ENCODE results near the gene AP1M1. TPM values are rescaled to one million over a fixed set of nuclear protein-coding genes. Genes with fewer than 3 reads are reported as not detected.

The AP1M1 gene
- total RNA-seq, 1 experiment from 2014 or later: 30.3 TPM

DNA sequence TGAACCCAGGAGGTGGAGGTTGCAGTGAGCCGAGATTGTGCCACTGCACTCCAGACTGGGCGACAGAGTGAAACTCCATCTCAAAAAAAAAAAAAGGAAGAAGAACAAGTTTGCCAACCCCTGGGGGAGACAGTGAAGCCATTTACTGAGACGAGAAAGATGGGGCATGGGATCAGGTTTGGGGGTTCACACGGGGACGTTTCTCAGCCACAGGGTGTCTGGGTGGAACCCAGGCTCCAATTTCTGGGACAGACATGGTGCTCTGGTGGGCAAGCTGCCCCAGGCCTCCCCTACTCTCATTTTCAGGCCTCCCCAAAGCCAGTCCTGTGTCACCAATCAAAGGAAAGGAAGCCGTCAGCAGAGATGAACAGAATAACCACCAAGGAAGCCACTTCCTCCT lies 40.8 kb upstream of the AP1M1 start:
- no peak overlapping the region for H3K27ac ChIP-seq (ENCODE audit: insufficient read length, low read depth, low read length)
- no peak overlapping the region for H3K4ac ChIP-seq (ENCODE audit: low read depth, low read length)
- no peaks in the 10 kb centered on the region for H3K79me1 ChIP-seq (ENCODE audit: insufficient read depth, low read depth, low read length, poor library complexity, severe bottlenecking)
- H3K14ac ChIP-seq (ENCODE audit: insufficient read depth, low read length): no peak overlapping the region
- H4K8ac ChIP-seq (replicated peaks; ENCODE audit: insufficient read length, low read depth, low read length): no peak overlapping the region
- H3K79me2 ChIP-seq (ENCODE audit: insufficient read depth, low read length): no peaks in the 10 kb centered on the region
- peaks cover 0 to 2% (median 0%) of the 10 kb centered on the region in 3 experiments; a peak in 1 of 7 replicates for H3K36me3 Mint-ChIP-seq (ENCODE audit: insufficient read depth in 1 of 3, low read depth in 3 of 3)
- no peak overlapping the region for H3K27ac Mint-ChIP-seq
- H3K9ac ChIP-seq (ENCODE audit: extremely low read depth, insufficient read length, low read length): no peak overlapping the region
- no peak overlapping the region for H4K5ac ChIP-seq (ENCODE audit: insufficient read length, low read depth, low read length)
- H3K56ac ChIP-seq (ENCODE audit: insufficient read length, low read depth, low read length): no peak overlapping the region
- H3K9me3 Mint-ChIP-seq: no peaks in the 10 kb centered on the region; a peak in 1 of 5 replicates
- no peaks in the 10 kb centered on the region for H4K20me1 ChIP-seq (ENCODE audit: control insufficient read depth, insufficient read depth, insufficient read length)
- H3K23ac ChIP-seq (ENCODE audit: insufficient read length, low read depth, low read length): no peak overlapping the region
- H3T11ph ChIP-seq (ENCODE audit: low read length): no peak overlapping the region
- H3K27me3 Mint-ChIP-seq (ENCODE audit: low read depth): peaks cover 1% of the 10 kb centered on the region; the same call in 1 of the 2 replicates
- no peak overlapping the region for H2AK5ac ChIP-seq (ENCODE audit: insufficient read length, low read length)
- no peak overlapping the region for H2BK12ac ChIP-seq (ENCODE audit: insufficient read length, low read depth, low read length)
- no peak overlapping the region for H2BK5ac ChIP-seq (ENCODE audit: insufficient read length, low read length)
- no peak overlapping the region for H3K18ac ChIP-seq (ENCODE audit: insufficient read length, low read depth, low read length)
- no peaks in the 10 kb centered on the region for H3K9me3 ChIP-seq (ENCODE audit: control insufficient read depth, low read depth, low read length)
- H2BK15ac ChIP-seq (ENCODE audit: low read depth, low read length): no peak overlapping the region
- no peak overlapping the region for H3K4me2 ChIP-seq (ENCODE audit: insufficient read depth, insufficient read length, low read length)
- H2BK20ac ChIP-seq (ENCODE audit: low read depth, low read length, poor library complexity, severe bottlenecking): no peak overlapping the region
- no peaks in the 10 kb centered on the region for H3K4me1 ChIP-seq (ENCODE audit: insufficient read depth, low read length)
- no peak overlapping the region for H4K91ac ChIP-seq (ENCODE audit: insufficient read length, low read depth, low read length)
- no peaks in the 10 kb centered on the region for H3K23me2 ChIP-seq (ENCODE audit: insufficient read length, low read depth, low read length, poor library complexity, severe bottlenecking)
- DNase-seq: no peak
- H2AFZ ChIP-seq (ENCODE audit: low read length): no peak overlapping the region
- H3K4me3 Mint-ChIP-seq: no peak overlapping the region
- TF ChIP-seq, protein P1, sequence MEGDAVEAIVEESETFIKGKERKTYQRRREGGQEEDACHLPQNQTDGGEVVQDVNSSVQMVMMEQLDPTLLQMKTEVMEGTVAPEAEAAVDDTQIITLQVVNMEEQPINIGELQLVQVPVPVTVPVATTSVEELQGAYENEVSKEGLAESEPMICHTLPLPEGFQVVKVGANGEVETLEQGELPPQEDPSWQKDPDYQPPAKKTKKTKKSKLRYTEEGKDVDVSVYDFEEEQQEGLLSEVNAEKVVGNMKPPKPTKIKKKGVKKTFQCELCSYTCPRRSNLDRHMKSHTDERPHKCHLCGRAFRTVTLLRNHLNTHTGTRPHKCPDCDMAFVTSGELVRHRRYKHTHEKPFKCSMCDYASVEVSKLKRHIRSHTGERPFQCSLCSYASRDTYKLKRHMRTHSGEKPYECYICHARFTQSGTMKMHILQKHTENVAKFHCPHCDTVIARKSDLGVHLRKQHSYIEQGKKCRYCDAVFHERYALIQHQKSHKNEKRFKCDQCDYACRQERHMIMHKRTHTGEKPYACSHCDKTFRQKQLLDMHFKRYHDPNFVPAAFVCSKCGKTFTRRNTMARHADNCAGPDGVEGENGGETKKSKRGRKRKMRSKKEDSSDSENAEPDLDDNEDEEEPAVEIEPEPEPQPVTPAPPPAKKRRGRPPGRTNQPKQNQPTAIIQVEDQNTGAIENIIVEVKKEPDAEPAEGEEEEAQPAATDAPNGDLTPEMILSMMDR (conservative IDR thresholded peaks at IDR 0.05): no peak
- WGBS (ENCODE audit: extremely low coverage, insufficient read length, low lambda C conversion rate): no CpG with 5 or more reads among the region's 6 CpGs
- no peak overlapping the region for H2BK120ac ChIP-seq (ENCODE audit: low read depth, low read length, poor library complexity, severe bottlenecking)
- no peaks in the 10 kb centered on the region for H3K27me3 ChIP-seq (ENCODE audit: insufficient read depth, low read length)
- no peaks in the 10 kb centered on the region for H3K4me1 Mint-ChIP-seq

All from H9 (cell line).